ENCODE results near the gene NRP1. TPM values are rescaled to one million over a fixed set of nuclear protein-coding genes. Genes with fewer than 3 reads are reported as not detected.

NRP1 gene
- total RNA-seq, 1 experiment from 2014 or later = 555 TPM

GRCh38 chr10:33229949-33230267, 104.6 kb downstream of the NRP1 start:
- Histone ChIP-seq H3K9me2 (replicated peaks; ENCODE audit: low read length) (no peaks in the 10 kb centered on the region), H2AFZ (ENCODE audit: low read length) (0 out of 2 replicates have a peak overlapping the region, but pooled peaks have one; percentile 0), H3K9ac (ENCODE audit: low read length) (peak overlapping the region; percentile 2), H3K36me3 (ENCODE audit: low read depth, low read length) (peaks cover 75% of the 10 kb centered on the region), H3K79me2 (ENCODE audit: low read length) (peaks cover 49% of the 10 kb centered on the region), H3K4me3 (ENCODE audit: low read length) (no peak overlapping the region), H3F3A (ENCODE audit: low read length, unreplicated experiment) (no peaks in the 10 kb centered on the region), H3K9me3 (ENCODE audit: low read length) (no peaks in the 10 kb centered on the region), H3K4me1 (ENCODE audit: insufficient read depth, low read length) (peaks cover 18% of the 10 kb centered on the region), H3K27ac (ENCODE audit: low read length) (peak overlapping the region; percentile 31), H3K27me3 (ENCODE audit: low read length) (no peaks in the 10 kb centered on the region), H4K20me1 (ENCODE audit: low read length) (no peaks in the 10 kb centered on the region), H3K4me2 (ENCODE audit: low read length) (no peak overlapping the region)
- ChIA-PET CTCF (no interaction called here), POLR2A (ENCODE audit: unreplicated experiment) (no interaction called here)
- ATAC-seq = peak; percentile 47
- TF ChIP-seq EZH2 (IDR thresholded peaks at IDR 0.05; ENCODE audit: low read length, unreplicated experiment) = no peak
- TF ChIP-seq EZH2phosphoT487 (IDR thresholded peaks at IDR 0.05; ENCODE audit: borderline replicate concordance, low read length) = no peak
- no peak for TF ChIP-seq CTCF (conservative IDR thresholded peaks at IDR 0.05; ENCODE audit: low read depth, low read length)
- BruUV-seq (replicated peaks) = no TSS peak
- no peak for DNase-seq
- intact Hi-C loops (cut with micrococcal nuclease) = loop anchor here (1.0 kb wide), 2 partner anchors 13 to 36 kb away; no protein-coding TSS in a partner anchor

GRCh38 chr10:33229252-33229948, 105.1 kb downstream of the NRP1 start:
- Histone ChIP-seq H3K4me2 (ENCODE audit: low read length) (no peak overlapping the region), H4K20me1 (ENCODE audit: low read length) (no peaks in the 10 kb centered on the region), H3K27ac (ENCODE audit: low read length) (peak overlapping the region; percentile 31), H3K79me2 (ENCODE audit: low read length) (peaks cover 44% of the 10 kb centered on the region), H3K9ac (ENCODE audit: low read length) (peak overlapping the region; percentile 3), H3K4me1 (ENCODE audit: insufficient read depth, low read length) (peaks cover 18% of the 10 kb centered on the region), H3K9me2 (replicated peaks; ENCODE audit: low read length) (no peaks in the 10 kb centered on the region), H3K9me3 (ENCODE audit: low read length) (no peaks in the 10 kb centered on the region), H3K27me3 (ENCODE audit: low read length) (no peaks in the 10 kb centered on the region), H3K36me3 (ENCODE audit: low read depth, low read length) (peaks cover 75% of the 10 kb centered on the region), H3K4me3 (ENCODE audit: low read length) (no peak overlapping the region), H2AFZ (ENCODE audit: low read length) (peak overlapping the region; percentile 0; the same call in 1 of the 2 replicates), H3F3A (ENCODE audit: low read length, unreplicated experiment) (no peaks in the 10 kb centered on the region)
- ChIA-PET POLR2A (ENCODE audit: unreplicated experiment) (no interaction called here), CTCF (interaction anchor here (0.8 kb wide), 1 partner anchor 36 kb away, joined by 3 read pairs; no protein-coding TSS in a partner anchor)
- TSS peak; percentile 9 for BruUV-seq (replicated peaks)
- TF ChIP-seq EZH2phosphoT487 (IDR thresholded peaks at IDR 0.05; ENCODE audit: borderline replicate concordance, low read length) = no peak
- TF ChIP-seq EZH2 (IDR thresholded peaks at IDR 0.05; ENCODE audit: low read length, unreplicated experiment) = no peak
- TF ChIP-seq CTCF (conservative IDR thresholded peaks at IDR 0.05; ENCODE audit: low read depth, low read length) = no peak
- ATAC-seq (peak; percentile 79), DNase-seq (peak; percentile 77)
- intact Hi-C loops (cut with micrococcal nuclease) = loop anchor here (1.0 kb wide), 2 partner anchors 12 to 35 kb away; no protein-coding TSS in a partner anchor

- BruUV-seq (replicated peaks) = no TSS peak
Measured at GRCh38 chr10:33228426-33228825, 106.0 kb downstream of the NRP1 start.

More at GRCh38 chr10:33228426-33228825, 106.0 kb downstream of the NRP1 start:
- Histone ChIP-seq H3K4me2 (ENCODE audit: low read length) (no peak overlapping the region), H3K79me2 (ENCODE audit: low read length) (peaks cover 38% of the 10 kb centered on the region), H3F3A (ENCODE audit: low read length, unreplicated experiment) (no peaks in the 10 kb centered on the region), H3K4me3 (ENCODE audit: low read length) (no peak overlapping the region), H3K27ac (ENCODE audit: low read length) (no peak overlapping the region), H4K20me1 (ENCODE audit: low read length) (no peaks in the 10 kb centered on the region), H3K9ac (ENCODE audit: low read length) (no peak overlapping the region), H3K4me1 (ENCODE audit: insufficient read depth, low read length) (peaks cover 18% of the 10 kb centered on the region), H2AFZ (ENCODE audit: low read length) (no peak overlapping the region), H3K27me3 (ENCODE audit: low read length) (no peaks in the 10 kb centered on the region), H3K36me3 (ENCODE audit: low read depth, low read length) (peaks cover 77% of the 10 kb centered on the region), H3K9me2 (replicated peaks; ENCODE audit: low read length) (no peaks in the 10 kb centered on the region), H3K9me3 (ENCODE audit: low read length) (no peaks in the 10 kb centered on the region)
- ATAC-seq (no peak), DNase-seq (no peak)
- intact Hi-C loops (cut with micrococcal nuclease) = no loop called here
- ChIA-PET CTCF (no interaction called here), POLR2A (ENCODE audit: unreplicated experiment) (no interaction called here)
- no peak for TF ChIP-seq EZH2 (IDR thresholded peaks at IDR 0.05; ENCODE audit: low read length, unreplicated experiment)
- TF ChIP-seq CTCF (conservative IDR thresholded peaks at IDR 0.05; ENCODE audit: low read depth, low read length) = no peak
- no peak for TF ChIP-seq EZH2phosphoT487 (IDR thresholded peaks at IDR 0.05; ENCODE audit: borderline replicate concordance, low read length)

Data from PC-3 (cell line).